Endothelial cell of umbilical vein (primary cell): Measurements from ENCODE around the gene CCDC159. TPM values are rescaled to one million over a fixed set of nuclear protein-coding genes. Genes with fewer than 3 reads are reported as not detected.

Experiments
- BruUV-seq: library from RNA; stranded (reverse); fragments of 400-500 nt; replicated peaks from 2 replicates; lab custom pipeline; 2021; lab: Mats Ljungman, UMichigan
- CTCF ChIA-PET: fragments of 300-600, 350-600 bp; sonication (Branson Sonifier 250); formaldehyde crosslinking; loops from one replicate; lab custom pipeline; 2021; ENCODE audit warnings: antibody characterized with exemption, inconsistent platforms; lab: Charles Lee
- POLR2A ChIA-PET: fragments of 300-600, 350-600 bp; sonication (Branson Sonifier 250); formaldehyde crosslinking; loops from one replicate; lab custom pipeline; 2021; ENCODE audit warnings: antibody characterized with exemption, inconsistent platforms; lab: Charles Lee
- DNase-seq: peaks from one replicate; pipeline ENCODE4 v3.0.0-alpha.2; 2011; ENCODE audit warnings: low read depth, low spot score
- FAIRE-seq: peaks from 2 replicates; lab custom pipeline; 2011; peaks lifted over from hg19 to GRCh38; lab: Jason Lieb, UNC
- H2AFZ ChIP-seq: 2 replicates; pipeline ENCODE4 v1.6.0; 2012; ENCODE audit warnings: low read depth, low read length, control low read depth, inconsistent platforms
- H3K27ac ChIP-seq: 2 replicates; pipeline ENCODE4 v1.5.1; 2011; ENCODE audit warnings: low read depth, mild to moderate bottlenecking, control low read depth, low read length, moderate library complexity; ENCODE audit not compliant: insufficient read depth
- H3K27me3 ChIP-seq, 2 experiments: 2 replicates each; pipeline versions ENCODE4 v1.6.0 to v1.6.1; 2011; ENCODE audit warnings: low read length in 2 of 2, mixed read lengths in 1 of 2; ENCODE audit not compliant: control insufficient read depth in 2 of 2, insufficient read depth in 2 of 2
- H3K36me3 ChIP-seq, 2 experiments: 2 replicates in 1 of 2; 3 replicates in 1 of 2; pipeline ENCODE4 v1.5.1; 2011; ENCODE audit warnings: low read length in 2 of 2, mild to moderate bottlenecking in 1 of 2, moderate library complexity in 1 of 2; ENCODE audit not compliant: control insufficient read depth in 2 of 2, insufficient read depth in 2 of 2; ENCODE audit errors: extremely low read depth in 1 of 2
- H3K4me1 ChIP-seq: 3 replicates; pipeline ENCODE4 v1.5.1; 2011; ENCODE audit warnings: mild to moderate bottlenecking, low read length; ENCODE audit not compliant: control insufficient read depth, insufficient read depth; ENCODE audit errors: extremely low read depth
- H3K4me2 ChIP-seq: 2 replicates; pipeline ENCODE4 v1.6.1; 2011; ENCODE audit warnings: low read length, control low read depth, mixed read lengths; ENCODE audit not compliant: insufficient read depth
- H3K4me3 ChIP-seq, 3 experiments: fragments of 200-600 bp in 1 of 3; sonication (generic), shearing (Covaris generic) in 1 of 3; replicated peaks in 1 of 3; 2 replicates each; pipeline ENCODE4 v1.5.1; 2011 to 2016; ENCODE audit warnings: control low read depth in 3 of 3, low read length in 3 of 3, mild to moderate bottlenecking in 2 of 3, inconsistent platforms in 1 of 3, low read depth in 1 of 3, moderate library complexity in 1 of 3; ENCODE audit not compliant: insufficient read depth in 1 of 3
- H3K79me2 ChIP-seq: 2 replicates; pipeline ENCODE4 v1.6.0; 2012; ENCODE audit warnings: low read length, inconsistent platforms; ENCODE audit not compliant: control insufficient read depth, insufficient read depth
- H3K9ac ChIP-seq: replicated peaks from 2 replicates; pipeline ENCODE3; 2011; ENCODE audit warnings: low read length, control low read depth; ENCODE audit not compliant: insufficient read depth; ENCODE audit errors: extremely low read depth
- H3K9me1 ChIP-seq: replicated peaks from 3 replicates; pipeline ENCODE4 v1.6.0; 2011; ENCODE audit warnings: mild to moderate bottlenecking, low read length; ENCODE audit not compliant: control insufficient read depth, insufficient read depth; ENCODE audit errors: extremely low read depth
- H3K9me3 ChIP-seq: replicated peaks from 2 replicates; pipeline ENCODE4 v1.5.1; 2012; ENCODE audit warnings: low read length, inconsistent platforms; ENCODE audit not compliant: control insufficient read depth, insufficient read depth
- H4K20me1 ChIP-seq: replicated peaks from 2 replicates; pipeline ENCODE3; 2011; ENCODE audit warnings: mild to moderate bottlenecking, low read length; ENCODE audit not compliant: control insufficient read depth, insufficient read depth; ENCODE audit errors: extremely low read depth
- CTCF ChIP-seq, 2 donors: IDR thresholded peaks; 1 replicate in 1 of 2; 2 replicates in 1 of 2; pipeline ENCODE4 v1.5.1; 2011; ENCODE audit warnings: low read length in 2 of 2, mild to moderate bottlenecking in 2 of 2, moderate library complexity in 2 of 2, control low read depth in 1 of 2, inconsistent platforms in 1 of 2, low read depth in 1 of 2; ENCODE audit not compliant: insufficient read depth in 1 of 2; ENCODE audit errors: extremely low read depth in 1 of 2
- EZH2 ChIP-seq: IDR thresholded peaks from 2 replicates; pipeline ENCODE4 v1.6.1; 2012; ENCODE audit warnings: borderline replicate concordance, low read depth, mild to moderate bottlenecking, moderate library complexity, low read length, inconsistent platforms; ENCODE audit not compliant: severe bottlenecking
- FOS ChIP-seq: IDR thresholded peaks from 2 replicates; pipeline ENCODE4 v1.6.1; 2011; ENCODE audit warnings: mild to moderate bottlenecking, low read length, moderate library complexity, borderline replicate concordance; ENCODE audit not compliant: insufficient read depth
- GATA2 ChIP-seq: IDR thresholded peaks from 2 replicates; pipeline ENCODE4 v1.7.0; 2011; ENCODE audit warnings: low read depth, mild to moderate bottlenecking, moderate library complexity, mixed read lengths, low read length; ENCODE audit not compliant: insufficient read length, insufficient read depth
- JUN ChIP-seq: IDR thresholded peaks from 2 replicates; pipeline ENCODE4 v1.6.1; 2011; ENCODE audit warnings: borderline replicate concordance, low read depth; ENCODE audit not compliant: insufficient read length, insufficient read depth
- MAX ChIP-seq: IDR thresholded peaks from 2 replicates; pipeline ENCODE4 v1.6.1; 2011; ENCODE audit not compliant: insufficient read depth, insufficient read length
- MYC ChIP-seq: IDR thresholded peaks from one replicate; pipeline ENCODE4 v1.6.1; 2011; ENCODE audit warnings: mild to moderate bottlenecking, low read depth, low read length
- POLR2A ChIP-seq: IDR thresholded peaks from 2 replicates; pipeline ENCODE4 v1.6.1; 2012; ENCODE audit warnings: low read depth, mild to moderate bottlenecking, control low read depth, low read length
- POLR2AphosphoS5 ChIP-seq: IDR thresholded peaks from 2 replicates; pipeline ENCODE4 v1.6.1; 2012; ENCODE audit warnings: low read depth, mild to moderate bottlenecking, control low read depth, low read length, moderate library complexity; ENCODE audit not compliant: insufficient read depth
- dilution Hi-C: fragments of 300-500 bp; cut with MboI; formaldehyde crosslinking; loops from one replicate; pipeline ENCODE4 v1.15.0; 2019; ENCODE audit warnings: low sequenced_read_pairs; ENCODE audit not compliant: extremely low pct_ligation_motif_present
- intact Hi-C: fragments of 100-400 bp; cut with micrococcal nuclease; formaldehyde crosslinking; loops from one replicate; pipeline ENCODE4 v1.10.0; 2022
- polyA plus RNA-seq, 4 experiments: library from polyadenylated mRNA; depleted of rRNA in 3 of 4; stranded (reverse) in 3 of 4; unstranded in 1 of 4; fragments of >200 nt; gene quantifications; 2 replicates each; pipeline versions ENCODE4 v1.2.1 to v1.2.3, GENCODE V29; 2011 to 2012; ENCODE audit warnings: missing spikeins in 1 of 4
- total RNA-seq: library from RNA; stranded (reverse); gene quantifications from 2 replicates; pipeline ENCODE4 v1.2.3, GENCODE V29; 2021

The CCDC159 gene
- total and polyA plus RNA-seq, 2 donors (not counting 3 experiments of a cell fraction or from before 2014, with no cell fraction given) = 30.0 to 31.6 TPM

DNA sequence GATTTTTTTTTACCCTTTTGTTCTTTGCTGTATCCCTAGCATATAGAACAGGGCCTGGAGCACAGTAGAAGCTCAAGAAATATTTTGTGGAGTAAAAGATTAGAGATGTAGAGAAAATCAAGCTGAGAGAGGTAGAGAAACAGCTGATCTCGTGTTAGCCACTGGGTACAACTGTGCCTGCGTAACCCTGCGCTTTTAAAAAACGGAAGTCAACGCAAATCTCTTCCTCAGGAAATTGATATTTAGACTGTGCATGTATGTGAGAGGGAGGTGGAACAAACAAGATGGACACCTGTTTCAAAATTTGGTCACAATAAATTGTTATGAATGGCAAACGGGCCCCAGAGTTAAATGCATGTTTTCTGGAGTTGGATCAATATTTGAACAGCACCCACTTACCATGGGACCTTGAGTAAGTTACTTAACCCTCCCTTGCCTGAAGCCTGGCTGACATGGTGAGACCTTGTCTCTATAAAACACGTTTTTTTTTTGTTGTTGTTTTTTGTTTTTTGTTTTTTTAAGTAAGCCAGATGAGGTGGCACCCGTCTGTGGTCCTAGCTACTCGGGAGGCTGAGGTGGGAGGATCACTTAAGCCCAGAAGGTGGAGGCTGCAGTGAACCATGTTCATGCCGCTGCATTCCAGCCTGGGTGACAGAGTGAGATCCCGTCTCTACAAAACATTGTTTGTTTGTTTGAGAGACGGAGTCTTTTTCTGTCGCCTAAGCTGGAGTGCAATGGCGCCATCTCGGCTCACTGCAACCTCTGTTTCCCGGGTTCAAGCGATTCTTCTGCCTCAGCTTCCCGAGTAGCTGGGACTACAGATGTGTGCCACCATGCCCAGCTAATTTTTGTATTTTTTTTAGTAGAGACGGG is 41.1 kb downstream of the CCDC159 start:
- CTCF ChIA-PET = interaction anchor here (0.6 to 2.0 kb wide), 8 partner anchors 10 to 95 kb away, joined by 3 to 7 read pairs (median 4); partner anchors contain the start of genes ODAD3 and PRKCSH

More for the DNA sequence above, 41.1 kb downstream of the CCDC159 start:
- no peaks in the 10 kb centered on the region for H3K79me2 ChIP-seq
- H3K27me3 ChIP-seq = no peaks in the 10 kb centered on the region
- H3K9me3 ChIP-seq = no peaks in the 10 kb centered on the region
- DNase-seq (no peak), FAIRE-seq (no peak)
- BruUV-seq = no TSS peak
- H3K4me1 ChIP-seq = peaks cover 14% of the 10 kb centered on the region
- H4K20me1 ChIP-seq = no peaks in the 10 kb centered on the region
- H3K9ac ChIP-seq = no peak overlapping the region
- intact Hi-C loops (no loop called here), dilution Hi-C loops (no loop called here)
- H3K4me3 ChIP-seq = no peak overlapping the region
- H3K4me2 ChIP-seq = no peak overlapping the region
- H2AFZ ChIP-seq = no peak overlapping the region
- H3K9me1 ChIP-seq = no peaks in the 10 kb centered on the region
- no peaks in the 10 kb centered on the region for H3K36me3 ChIP-seq
- no peak overlapping the region for H3K27ac ChIP-seq
- POLR2A ChIA-PET = interaction anchor here (0.6 kb wide), 1 partner anchor 158 kb away, joined by 3 read pairs; no protein-coding TSS in a partner anchor
- no peak for TF ChIP-seq JUN
- no peak for TF ChIP-seq GATA2
- TF ChIP-seq CTCF (IDR thresholded peaks at IDR 0.05; ENCODE audit: extremely low read depth in 1 of 2, insufficient read depth in 1 of 2, low read depth in 1 of 2, low read length in 2 of 2) = no peak
- no peak for TF ChIP-seq MAX
- no peak for TF ChIP-seq POLR2AphosphoS5
- TF ChIP-seq POLR2A = no peak
- no peak for TF ChIP-seq FOS
- TF ChIP-seq MYC = no peak
- no peak for TF ChIP-seq EZH2
